ENCODE data around the gene MUC13.

The MUC13 gene

DNA sequence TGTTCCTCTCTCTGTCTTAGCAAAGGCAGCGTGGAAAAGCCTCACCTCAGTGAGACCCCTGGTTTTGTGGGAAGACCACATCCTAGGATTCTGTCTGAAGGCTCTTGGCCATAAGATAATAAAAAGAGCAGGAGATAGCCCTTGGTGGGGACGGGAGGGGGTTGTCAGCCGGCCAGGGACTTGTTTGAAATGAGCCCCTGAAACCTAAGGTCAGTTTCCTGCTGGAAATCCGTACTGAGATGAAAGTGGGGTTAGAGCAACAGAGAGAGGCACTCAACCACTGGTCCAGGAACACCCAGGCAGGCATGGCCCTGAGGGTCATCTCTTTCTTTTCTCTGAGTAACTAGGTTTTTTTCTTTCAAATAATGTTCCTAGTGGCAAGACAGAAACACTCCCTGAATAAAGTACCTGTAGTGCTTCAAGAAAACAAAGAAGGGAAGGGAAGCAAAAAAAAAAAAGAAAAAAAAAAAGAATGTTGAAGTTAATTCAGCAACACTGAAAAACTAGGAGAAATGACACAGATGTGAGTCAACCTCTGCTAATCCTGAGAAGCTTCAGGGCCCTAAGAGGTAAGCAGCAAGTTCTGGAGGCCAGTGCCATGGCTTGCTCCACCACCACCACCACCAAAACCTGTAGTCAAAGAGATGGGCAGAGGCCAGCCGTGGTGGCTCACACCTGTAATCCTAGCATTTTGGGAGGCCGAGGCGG is 50.6 kb downstream of the MUC13 start:
- H3K27ac Mint-ChIP-seq, result no peak overlapping the region
- H3K27me3 Mint-ChIP-seq, result peaks cover 75% of the 10 kb centered on the region
- DNase-seq, result no peak
- H3K4me1 Mint-ChIP-seq, result peaks cover 16% of the 10 kb centered on the region
- H3K36me3 Mint-ChIP-seq, result peaks cover 3% of the 10 kb centered on the region
- H3K4me3 Mint-ChIP-seq, result no peak overlapping the region
- H3K9me3 Mint-ChIP-seq, result no peaks in the 10 kb centered on the region
- CTCF ChIA-PET, result no interaction called here

DNA sequence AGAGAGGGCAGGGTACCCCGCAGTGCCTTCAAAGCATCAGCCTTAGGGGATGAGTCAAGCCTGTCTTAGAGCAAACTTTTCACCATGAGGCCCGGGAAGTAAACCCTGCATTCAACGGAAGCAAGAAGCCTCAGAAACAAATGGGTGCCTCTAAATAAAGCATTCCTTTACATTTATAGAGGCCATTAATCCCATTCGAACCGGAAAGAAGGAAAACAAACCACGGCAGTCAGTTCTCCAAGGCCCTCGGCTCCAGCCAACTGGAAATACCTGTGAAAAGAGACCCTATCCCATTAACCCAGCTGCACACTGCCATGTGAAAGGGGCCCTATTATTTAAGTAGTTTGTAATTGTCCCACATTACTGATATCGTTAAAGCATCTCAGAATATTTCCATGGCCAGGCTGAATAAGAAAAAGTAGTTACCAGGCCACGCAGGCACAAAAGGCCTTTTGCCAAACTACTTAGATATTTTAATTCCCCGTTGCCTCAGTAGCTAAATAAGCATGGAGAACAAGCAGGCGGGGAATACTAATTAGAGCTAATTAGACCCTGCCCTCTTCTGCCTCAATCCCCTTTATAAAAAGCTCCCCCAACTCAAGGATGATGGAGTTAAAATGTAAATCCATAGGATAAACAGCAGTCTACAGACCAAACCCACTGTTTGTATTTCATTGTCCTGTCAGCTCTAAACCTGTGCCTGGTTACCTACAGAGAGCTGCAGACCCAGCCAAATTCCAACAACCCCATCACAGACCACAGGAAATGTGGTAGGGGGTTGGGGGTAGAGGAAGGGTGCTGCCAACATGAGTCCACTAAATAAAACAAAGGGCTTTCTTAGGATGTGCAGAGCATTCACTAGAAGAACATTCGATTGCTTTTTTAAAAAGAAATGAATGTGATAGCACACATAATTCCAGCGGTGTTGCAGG is 51.5 kb downstream of the MUC13 start:
- no peak overlapping the region for H3K27ac Mint-ChIP-seq
- H3K4me1 Mint-ChIP-seq, result peaks cover 21% of the 10 kb centered on the region
- CTCF ChIA-PET, result no interaction called here
- H3K4me3 Mint-ChIP-seq, result no peak overlapping the region
- no peak for DNase-seq
- peaks cover 70% of the 10 kb centered on the region for H3K27me3 Mint-ChIP-seq
- no peaks in the 10 kb centered on the region for H3K9me3 Mint-ChIP-seq
- H3K36me3 Mint-ChIP-seq, result peaks cover 3% of the 10 kb centered on the region

DNA sequence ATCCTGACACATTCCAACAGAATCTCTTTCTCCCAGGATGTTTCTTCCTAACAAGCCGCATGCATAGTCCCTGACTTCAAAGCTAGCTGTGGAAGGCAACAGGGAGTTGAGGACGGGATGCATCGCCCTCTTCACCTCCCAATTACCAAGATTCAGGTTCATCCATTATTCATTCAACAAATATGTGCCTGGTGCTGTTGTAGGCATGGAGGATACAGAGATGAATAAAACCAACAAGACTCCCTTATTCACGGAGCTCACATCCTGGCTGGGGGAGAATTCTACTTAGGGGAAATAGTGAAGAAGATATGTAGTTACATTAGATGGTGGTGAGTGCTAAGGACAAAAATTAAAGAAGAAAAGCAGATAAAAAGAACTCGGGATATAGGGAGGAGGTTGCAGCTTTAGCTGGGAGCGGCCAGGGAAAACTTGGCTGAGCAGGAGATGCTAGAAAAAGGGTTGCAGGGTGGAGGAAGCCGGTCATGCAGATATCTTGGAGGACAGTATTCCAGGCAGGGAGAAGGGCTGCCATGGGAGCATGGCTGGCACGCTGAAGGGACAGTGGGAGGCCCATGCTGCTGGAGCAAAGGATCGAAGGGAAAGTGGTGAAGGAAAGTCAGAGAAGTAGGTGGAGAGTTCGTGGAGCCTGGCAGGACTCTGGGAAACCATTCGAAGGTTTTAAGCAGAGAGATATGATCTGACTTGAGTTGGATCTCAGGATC is 52.4 kb downstream of the MUC13 start:
- CTCF ChIA-PET, result no interaction called here
- Mint-ChIP-seq H3K36me3 (peaks cover 3% of the 10 kb centered on the region), H3K27ac (no peak overlapping the region), H3K4me1 (peaks cover 18% of the 10 kb centered on the region), H3K9me3 (no peaks in the 10 kb centered on the region), H3K27me3 (peaks cover 64% of the 10 kb centered on the region), H3K4me3 (no peak overlapping the region)
- no peak for DNase-seq

DNA sequence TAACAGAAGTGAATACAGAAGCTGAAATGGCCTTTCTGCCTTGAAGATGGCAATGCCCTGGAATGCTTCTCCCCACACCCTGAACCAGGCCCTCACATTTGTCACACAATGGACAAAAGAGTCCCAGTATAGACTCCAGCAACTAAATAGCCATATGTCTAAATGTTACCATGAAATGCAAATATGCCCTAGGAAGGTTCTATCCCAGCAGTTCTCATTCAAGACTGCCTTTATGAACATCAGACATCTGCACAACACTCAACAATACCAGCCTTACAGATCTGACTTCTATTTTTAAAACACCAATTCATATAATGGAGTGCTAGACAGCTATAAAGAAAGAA is 55.2 kb downstream of the MUC13 start:
- H3K36me3 Mint-ChIP-seq, result no peaks in the 10 kb centered on the region
- peaks cover 49% of the 10 kb centered on the region for H3K27me3 Mint-ChIP-seq
- no peak for DNase-seq
- H3K9me3 Mint-ChIP-seq, result no peaks in the 10 kb centered on the region
- no peak overlapping the region for H3K27ac Mint-ChIP-seq
- peaks cover 13% of the 10 kb centered on the region for H3K4me1 Mint-ChIP-seq
- CTCF ChIA-PET, result interaction anchor here (0.7 kb wide), 1 partner anchor 240 kb away, joined by 3 read pairs; no protein-coding TSS in a partner anchor
- no peak overlapping the region for H3K4me3 Mint-ChIP-seq

DNA sequence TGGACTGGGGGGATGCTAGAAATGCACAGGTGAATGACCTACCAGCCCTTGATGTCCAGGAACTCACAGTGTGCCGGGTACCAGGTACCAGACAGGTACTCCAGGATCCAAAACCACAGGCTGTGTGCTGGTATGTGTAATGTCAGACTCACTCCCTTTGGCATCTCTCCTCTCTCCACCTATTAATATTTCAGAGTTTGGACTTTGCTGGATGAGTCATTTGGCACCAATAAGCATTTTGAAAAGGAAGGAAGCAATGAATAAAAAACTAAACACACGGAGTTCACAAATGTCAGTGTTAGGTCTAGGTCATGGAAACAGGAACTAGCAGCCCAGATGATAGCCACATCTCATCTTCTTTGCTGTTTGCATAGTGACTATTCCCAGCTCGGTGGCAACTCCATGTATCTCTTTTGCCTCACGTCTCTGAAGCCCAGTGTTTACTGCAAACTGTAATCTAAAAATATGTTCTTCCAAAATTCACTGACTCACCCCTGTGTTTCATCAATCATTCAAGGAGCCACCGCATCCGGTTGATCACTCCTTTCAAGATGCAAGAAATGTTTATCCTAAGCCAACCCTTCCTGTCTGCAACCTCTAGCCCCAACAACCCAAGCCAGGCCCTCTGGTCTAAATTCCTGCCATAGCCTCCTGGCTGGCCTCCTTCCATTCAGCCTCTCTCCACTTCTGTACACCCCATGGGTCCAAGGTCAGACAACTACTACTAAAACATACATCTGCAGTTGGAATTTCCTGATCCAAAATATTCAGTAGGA is 55.8 kb downstream of the MUC13 start:
- no peak overlapping the region for H3K27ac Mint-ChIP-seq
- peaks cover 13% of the 10 kb centered on the region for H3K4me1 Mint-ChIP-seq

DNA sequence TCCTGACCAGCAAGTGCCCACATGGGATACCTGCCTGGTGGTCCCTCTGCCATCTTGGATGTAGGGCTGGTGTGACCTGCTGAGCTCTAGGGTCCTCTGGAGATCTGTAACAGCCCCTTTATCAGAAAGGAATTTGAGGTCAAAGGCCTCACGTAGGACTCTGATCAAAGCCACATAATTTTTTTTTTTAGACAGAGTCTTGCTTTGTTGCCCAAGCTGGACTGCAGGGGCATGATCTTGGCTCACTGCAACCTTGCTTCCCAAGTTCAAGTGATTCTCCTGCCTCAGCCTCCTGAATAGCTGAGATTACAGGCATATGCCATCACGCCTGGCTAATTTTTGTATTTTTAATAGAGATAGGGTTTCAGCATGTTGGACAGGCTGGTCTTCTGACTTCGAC is 56.9 kb downstream of the MUC13 start:
- Mint-ChIP-seq H3K4me3 (no peak overlapping the region), H3K9me3 (no peaks in the 10 kb centered on the region), H3K27ac (no peak overlapping the region), H3K36me3 (no peaks in the 10 kb centered on the region), H3K27me3 (peaks cover 47% of the 10 kb centered on the region), H3K4me1 (peaks cover 13% of the 10 kb centered on the region)
- CTCF ChIA-PET, result interaction anchor here (1.7 to 2.0 kb wide), 2 partner anchors 23 to 117 kb away, joined by 4 to 8 read pairs; no protein-coding TSS in a partner anchor
- DNase-seq, result no peak

More for the DNA sequence above, 55.8 kb downstream of the MUC13 start:
- no peaks in the 10 kb centered on the region for H3K9me3 Mint-ChIP-seq
- no peak overlapping the region for H3K4me3 Mint-ChIP-seq
- DNase-seq, result peak; percentile 52
- CTCF ChIA-PET, result interaction anchor here (1.7 kb wide), 1 partner anchor 22 kb away, joined by 4 read pairs; no protein-coding TSS in a partner anchor
- no peaks in the 10 kb centered on the region for H3K36me3 Mint-ChIP-seq
- H3K27me3 Mint-ChIP-seq, result peaks cover 47% of the 10 kb centered on the region

DNA sequence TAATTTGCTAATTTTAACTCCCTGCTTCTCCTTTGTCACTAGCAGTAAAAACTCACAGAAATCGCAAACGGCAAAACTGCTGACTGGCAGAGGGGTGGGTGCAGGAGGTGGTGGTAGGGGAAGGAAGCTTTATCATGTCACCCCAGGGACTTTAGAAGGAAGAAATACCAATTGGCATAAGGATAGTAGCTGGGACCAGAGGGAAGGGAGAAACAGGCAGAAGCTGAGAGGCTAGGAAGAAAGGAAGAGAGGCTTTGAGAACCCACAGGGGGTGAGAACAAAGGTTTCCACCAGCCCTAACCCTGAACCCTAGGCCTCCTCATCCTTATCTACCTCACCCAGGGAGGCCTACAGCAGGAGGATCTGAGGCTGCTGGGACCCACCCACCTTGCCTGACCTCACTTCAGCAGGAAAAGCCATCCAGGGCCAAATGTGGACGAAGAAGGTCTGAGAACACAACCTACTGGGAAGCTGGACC is 58.1 kb downstream of the MUC13 start:
- CTCF ChIA-PET, result interaction anchor here (0.8 to 2.0 kb wide), 2 partner anchors 25 to 115 kb away, joined by 3 to 8 read pairs; no protein-coding TSS in a partner anchor

DNA sequence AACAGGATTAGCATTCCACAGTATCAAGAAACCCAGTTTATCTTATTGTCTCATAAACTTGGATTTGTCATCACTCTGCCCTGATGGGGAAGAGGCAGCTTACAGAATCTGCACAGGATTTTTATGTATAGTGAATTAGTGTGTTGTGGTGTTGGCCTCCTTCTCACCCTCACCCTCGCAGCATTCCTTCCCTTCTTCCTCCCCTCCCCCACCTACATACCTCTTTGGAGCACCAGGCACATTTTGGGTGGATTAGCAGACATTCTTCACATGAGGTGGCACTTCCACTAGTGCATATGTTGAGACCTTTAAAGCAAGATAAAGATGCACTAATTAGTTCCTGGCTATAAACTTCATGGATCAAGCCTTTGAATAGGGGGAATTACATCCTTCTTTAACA is 61.3 kb downstream of the MUC13 start:
- Mint-ChIP-seq H3K4me1 (peaks cover under 1% of the 10 kb centered on the region), H3K9me3 (no peaks in the 10 kb centered on the region), H3K4me3 (no peak overlapping the region), H3K27me3 (peaks cover 42% of the 10 kb centered on the region), H3K27ac (no peak overlapping the region), H3K36me3 (no peaks in the 10 kb centered on the region)
- CTCF ChIA-PET, result no interaction called here
- no peak for DNase-seq

More for the DNA sequence above, 58.1 kb downstream of the MUC13 start:
- Mint-ChIP-seq H3K36me3 (no peaks in the 10 kb centered on the region), H3K27ac (no peak overlapping the region), H3K9me3 (no peaks in the 10 kb centered on the region), H3K27me3 (peaks cover 44% of the 10 kb centered on the region), H3K4me1 (peaks cover 13% of the 10 kb centered on the region), H3K4me3 (no peak overlapping the region)
- DNase-seq, result no peak

DNA sequence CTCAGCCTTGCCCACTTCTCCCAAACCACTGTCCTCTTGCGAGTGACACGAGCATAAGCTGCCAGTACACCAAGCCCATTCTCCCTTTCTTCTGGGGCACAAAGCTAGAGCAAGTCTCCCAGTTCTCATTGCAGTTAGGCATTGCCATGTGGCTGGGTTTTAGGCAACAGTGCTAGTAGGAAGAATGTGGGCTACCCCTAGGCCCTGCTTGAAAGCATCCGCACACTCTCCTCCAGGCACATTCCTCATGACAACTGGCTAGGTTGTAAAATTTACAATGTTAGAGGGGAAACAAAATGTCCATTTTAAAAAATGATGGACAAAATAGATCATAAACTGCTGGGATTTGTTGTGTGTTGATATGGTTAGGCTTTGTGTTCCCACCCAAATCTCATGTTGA is 67.0 kb downstream of the MUC13 start:
- Mint-ChIP-seq H3K27me3 (peaks cover 28% of the 10 kb centered on the region), H3K27ac (no peak overlapping the region), H3K9me3 (no peaks in the 10 kb centered on the region), H3K36me3 (no peaks in the 10 kb centered on the region), H3K4me1 (no peaks in the 10 kb centered on the region), H3K4me3 (no peak overlapping the region)
- CTCF ChIA-PET, result no interaction called here
- DNase-seq, result no peak

DNA sequence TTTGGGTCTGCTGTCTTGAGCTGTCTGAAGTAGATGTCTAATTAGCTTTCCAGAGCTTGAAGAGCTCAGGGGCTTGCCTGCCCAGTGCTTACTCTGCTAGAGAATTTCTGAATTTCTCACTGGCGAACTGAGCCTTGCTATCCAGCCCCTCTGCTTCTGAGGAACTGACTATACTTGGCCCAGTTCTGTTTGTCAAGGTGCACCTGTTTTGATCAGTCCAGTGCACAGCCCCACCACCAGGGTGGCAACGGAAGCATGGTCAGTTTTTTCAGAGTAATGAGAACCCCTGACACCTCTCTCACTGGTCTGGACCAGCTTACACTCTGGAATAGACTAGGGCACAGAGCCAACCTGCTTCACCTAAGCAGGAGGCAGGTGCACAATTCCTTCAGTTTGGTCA is 72.5 kb downstream of the MUC13 start:
- no peaks in the 10 kb centered on the region for H3K4me1 Mint-ChIP-seq
- H3K27me3 Mint-ChIP-seq, result peaks cover 38% of the 10 kb centered on the region
- CTCF ChIA-PET, result interaction anchor here (1.2 kb wide), 1 partner anchor 39 kb away, joined by 3 read pairs; no protein-coding TSS in a partner anchor
- no peak overlapping the region for H3K4me3 Mint-ChIP-seq
- no peak for DNase-seq
- no peaks in the 10 kb centered on the region for H3K36me3 Mint-ChIP-seq
- H3K9me3 Mint-ChIP-seq, result no peaks in the 10 kb centered on the region
- no peak overlapping the region for H3K27ac Mint-ChIP-seq

DNA sequence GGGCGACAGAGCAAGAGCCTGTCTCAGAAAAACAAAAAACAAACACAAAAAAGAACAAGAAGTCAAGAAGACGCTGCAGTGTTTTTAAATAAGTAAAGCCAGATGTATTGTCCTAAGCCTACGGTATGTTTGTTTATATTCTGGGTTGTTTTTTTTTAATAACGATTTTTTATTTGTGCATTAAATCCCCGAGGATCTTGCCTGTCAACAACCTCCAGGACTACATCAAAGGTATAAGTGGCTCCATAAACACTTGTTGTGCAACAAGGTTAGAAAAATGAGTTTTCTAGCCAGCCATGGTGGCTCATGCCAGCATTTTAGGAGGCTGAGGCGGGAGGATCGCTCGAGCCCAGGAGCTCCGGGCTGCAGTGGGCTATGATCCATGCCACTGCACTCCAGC is 73.5 kb downstream of the MUC13 start:
- DNase-seq, result no peak
- Mint-ChIP-seq H3K27me3 (peaks cover 41% of the 10 kb centered on the region), H3K4me3 (no peak overlapping the region), H3K36me3 (no peaks in the 10 kb centered on the region), H3K4me1 (no peaks in the 10 kb centered on the region), H3K9me3 (no peaks in the 10 kb centered on the region), H3K27ac (no peak overlapping the region)
- CTCF ChIA-PET, result no interaction called here

DNA sequence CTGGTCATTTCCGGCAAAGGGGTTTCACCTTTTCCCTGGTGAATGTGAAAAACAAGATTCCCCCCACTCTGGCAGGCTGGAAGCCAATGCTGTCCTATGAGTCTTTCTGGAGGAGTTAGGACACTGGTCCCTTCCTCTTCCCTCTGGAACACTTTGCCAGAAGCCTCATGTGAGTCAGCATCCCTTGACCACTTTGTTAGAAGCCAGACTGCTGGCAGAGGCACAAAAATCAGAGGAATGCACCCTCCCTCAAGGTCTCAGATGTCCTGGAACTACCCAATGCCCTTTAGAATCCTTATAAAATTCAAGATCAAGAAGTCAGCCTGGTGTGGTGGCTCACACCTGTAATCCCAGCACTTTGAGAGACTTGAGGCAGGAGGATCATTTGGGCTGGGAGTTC is 74.0 kb downstream of the MUC13 start:
- CTCF ChIA-PET, result no interaction called here
- Mint-ChIP-seq H3K4me3 (no peak overlapping the region), H3K27ac (no peak overlapping the region), H3K27me3 (peaks cover 45% of the 10 kb centered on the region), H3K9me3 (no peaks in the 10 kb centered on the region), H3K36me3 (no peaks in the 10 kb centered on the region), H3K4me1 (no peaks in the 10 kb centered on the region)
- no peak for DNase-seq

DNA sequence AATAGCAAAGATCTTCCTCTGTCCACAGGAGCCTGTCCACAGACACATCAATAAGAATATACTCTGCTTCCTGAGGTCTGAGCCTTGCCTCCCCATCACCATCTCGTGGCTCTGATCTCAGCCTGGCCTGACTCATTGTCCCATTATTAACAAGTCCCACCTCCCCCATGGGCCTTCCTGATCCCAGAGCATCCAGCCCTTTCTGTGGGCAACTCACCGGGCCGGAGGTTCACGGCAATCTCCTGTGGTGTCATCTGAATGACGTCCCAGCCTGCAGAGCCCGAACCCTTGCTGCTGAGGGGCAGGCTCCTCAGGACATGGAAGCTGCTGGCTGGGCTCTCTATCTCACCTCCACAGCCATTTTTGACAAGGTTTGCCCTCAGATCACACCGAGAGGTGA is 75.5 kb downstream of the MUC13 start:
- Mint-ChIP-seq H3K9me3 (no peaks in the 10 kb centered on the region), H3K27me3 (peaks cover 44% of the 10 kb centered on the region), H3K36me3 (no peaks in the 10 kb centered on the region), H3K4me3 (no peak overlapping the region), H3K4me1 (no peaks in the 10 kb centered on the region), H3K27ac (no peak overlapping the region)
- DNase-seq, result no peak
- CTCF ChIA-PET, result no interaction called here

All from activated naive CD4-positive, alpha-beta T cell treated with anti-CD3 and anti-CD28 coated beads, Interleukin-2, amount 10 ng/mL, durations not matched to agents 7 days and 5 days (primary cell).